ENCODE data around the gene CMYA5. TPM values are rescaled to one million over a fixed set of nuclear protein-coding genes. Genes with fewer than 3 reads are reported as not detected.

The CMYA5 gene
- total and polyA plus RNA-seq, 4 donors = 1.3 to 2.9 (median 2.0) TPM

GRCh38 chr5:79795764-79796398, 106.2 kb downstream of the CMYA5 start:
- DNase-seq (ENCODE audit: low spot score) = no peak
- TF ChIP-seq FOXA2 (IDR thresholded peaks at IDR 0.05) (no peak), ZBTB33 (IDR thresholded peaks at IDR 0.05) (no peak)
- Histone ChIP-seq H3K9ac (ENCODE audit: low read depth in 1 of 2, low read length in 2 of 2) (no peak overlapping the region), H3K4me1 (ENCODE audit: control insufficient read depth in 4 of 4, insufficient read depth in 4 of 4, low read length in 3 of 4) (peaks cover 0 to 17% (median 13%) of the 10 kb centered on the region in 4 donors), H3K9me3 (ENCODE audit: control insufficient read depth in 4 of 4, low read length in 3 of 4) (no peaks in the 10 kb centered on the region), H3K27ac (ENCODE audit: low read depth in 1 of 2, low read length in 2 of 2) (no peak overlapping the region), H3K4me3 (ENCODE audit: low read depth in 1 of 3, low read length in 3 of 3) (no peak overlapping the region), H3K27me3 (ENCODE audit: control insufficient read depth in 4 of 4, insufficient read depth in 4 of 4, low read length in 3 of 4) (no peaks in the 10 kb centered on the region), H3K36me3 (ENCODE audit: control insufficient read depth in 4 of 4, insufficient read depth in 3 of 4, low read depth in 1 of 4, low read length in 3 of 4) (peaks cover 0 to 2% (median 0%) of the 10 kb centered on the region in 4 donors)
- 80% methylated on average over 8 of the region's 8 CpGs for WGBS

- Histone ChIP-seq H3K9me3 (ENCODE audit: control insufficient read depth in 4 of 4, low read length in 3 of 4) (no peaks in the 10 kb centered on the region), H3K4me1 (ENCODE audit: control insufficient read depth in 4 of 4, insufficient read depth in 4 of 4, low read length in 3 of 4) (peaks cover 0 to 3% (median 0%) of the 10 kb centered on the region in 4 donors), H3K27ac (ENCODE audit: low read depth in 1 of 2, low read length in 2 of 2) (no peak overlapping the region), H3K4me3 (ENCODE audit: low read depth in 1 of 3, low read length in 3 of 3) (no peak overlapping the region), H3K27me3 (ENCODE audit: control insufficient read depth in 4 of 4, insufficient read depth in 4 of 4, low read length in 3 of 4) (no peaks in the 10 kb centered on the region), H3K36me3 (ENCODE audit: control insufficient read depth in 4 of 4, insufficient read depth in 3 of 4, low read depth in 1 of 4, low read length in 3 of 4) (peaks cover 0 to 2% (median 0%) of the 10 kb centered on the region in 4 donors), H3K9ac (ENCODE audit: low read depth in 1 of 2, low read length in 2 of 2) (no peak overlapping the region)
- no peak for DNase-seq (ENCODE audit: low spot score)
- no peak for TF ChIP-seq NR2F2 (IDR thresholded peaks at IDR 0.05)
- TF ChIP-seq TAF1 (conservative IDR thresholded peaks at IDR 0.05) = no peak
- TF ChIP-seq CTCF (IDR thresholded peaks at IDR 0.05; ENCODE audit: low read depth, low read length, missing input control) = no peak
- no peak for TF ChIP-seq ATF3 (IDR thresholded peaks at IDR 0.05)
- 98% methylated on average over 7 of the region's 7 CpGs for WGBS
Measured at GRCh38 chr5:79798893-79799590, 109.4 kb downstream of the CMYA5 start.

DNA sequence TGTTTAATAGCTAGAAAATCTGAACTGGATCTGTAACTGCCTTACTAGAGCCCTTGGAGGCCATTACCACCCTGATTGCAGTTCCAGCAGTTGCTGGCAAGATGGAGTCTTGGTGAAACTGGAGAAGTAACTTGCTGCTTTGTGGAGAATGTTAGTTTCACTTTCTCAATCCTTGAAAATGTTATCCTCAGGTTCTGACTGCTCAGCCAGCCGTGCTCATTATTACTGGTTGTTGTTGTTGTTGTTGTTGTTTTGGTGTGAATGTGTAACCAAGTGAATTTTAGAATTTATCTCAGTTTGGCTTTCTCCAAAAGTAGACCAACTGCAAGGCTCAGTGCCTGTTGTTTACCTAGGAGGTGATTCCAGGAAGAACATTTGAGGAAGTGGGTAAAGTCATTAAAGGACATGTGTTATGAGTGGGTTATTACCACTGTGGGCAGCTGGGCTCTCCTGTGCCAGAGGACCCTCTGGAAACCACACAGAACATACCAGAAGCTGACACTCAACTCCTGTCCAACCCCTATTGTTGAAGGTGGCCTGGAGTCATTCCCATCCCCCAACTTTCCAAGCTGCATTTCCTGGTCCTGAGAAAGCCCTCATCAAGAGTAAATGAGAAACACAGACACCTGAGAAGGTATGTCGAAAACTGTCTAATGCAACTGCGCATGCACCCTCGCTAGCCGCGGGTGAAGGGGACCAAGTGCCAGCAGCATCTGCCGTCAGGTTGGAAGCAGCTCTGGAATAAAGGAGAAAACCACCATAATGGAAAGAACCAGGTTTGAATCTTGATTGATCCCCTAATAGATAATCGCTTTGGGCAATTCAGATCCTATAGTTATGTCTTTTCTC, 111.6 kb downstream of the CMYA5 start:
- Histone ChIP-seq H3K4me1 (ENCODE audit: control insufficient read depth in 4 of 4, insufficient read depth in 4 of 4, low read length in 3 of 4) (peaks cover 0 to 3% (median 0%) of the 10 kb centered on the region in 4 donors), H3K9ac (ENCODE audit: low read depth in 1 of 2, low read length in 2 of 2) (no peak overlapping the region), H3K27ac (ENCODE audit: low read depth in 1 of 2, low read length in 2 of 2) (no peak overlapping the region), H3K4me3 (ENCODE audit: low read depth in 1 of 3, low read length in 3 of 3) (no peak overlapping the region), H3K36me3 (ENCODE audit: control insufficient read depth in 4 of 4, insufficient read depth in 3 of 4, low read depth in 1 of 4, low read length in 3 of 4) (peaks cover 0 to 2% (median 0%) of the 10 kb centered on the region in 4 donors), H3K27me3 (ENCODE audit: control insufficient read depth in 4 of 4, insufficient read depth in 4 of 4, low read length in 3 of 4) (no peaks in the 10 kb centered on the region), H3K9me3 (ENCODE audit: control insufficient read depth in 4 of 4, low read length in 3 of 4) (no peaks in the 10 kb centered on the region)
- DNase-seq (ENCODE audit: low spot score) = no peak
- TF ChIP-seq EGR1 (IDR thresholded peaks at IDR 0.05; ENCODE audit: low read depth in 2 of 2) (no peak), CTCF (IDR thresholded peaks at IDR 0.05; ENCODE audit: low read depth, low read length, missing input control) (no peak), ZBTB33 (IDR thresholded peaks at IDR 0.05) (no peak), TAF1 (conservative IDR thresholded peaks at IDR 0.05) (no peak), JUND (IDR thresholded peaks at IDR 0.05) (no peak), ATF3 (IDR thresholded peaks at IDR 0.05) (no peak), HNF4A (conservative IDR thresholded peaks at IDR 0.05) (no peak), HNF4G (IDR thresholded peaks at IDR 0.05) (no peak)
- WGBS = 96% methylated on average over 8 of the region's 8 CpGs
